ENCODE results near the gene RABEP2.

- TF ChIP-seq REST (IDR thresholded peaks at IDR 0.05; ENCODE audit: unreplicated experiment) (no peak), CTCF (conservative IDR thresholded peaks at IDR 0.05; ENCODE audit: low read depth in 2 of 2) (no peak), EZH2 (IDR thresholded peaks at IDR 0.05; ENCODE audit: low read depth, unreplicated experiment) (no peak), ETS1 (IDR thresholded peaks at IDR 0.05) (no peak), POLR2AphosphoS5 (IDR thresholded peaks at IDR 0.05; ENCODE audit: low read depth) (no peak)
Measured at GRCh38 chr16:28898266-28898665, 26.8 kb downstream of the RABEP2 start.
